K562 (cell line): ENCODE data around the gene APOC1. TPM values are rescaled to one million over a fixed set of nuclear protein-coding genes. Genes with fewer than 3 reads are reported as not detected.
A peak's percentile ranks its signal among the peaks of the same experiment; 100 is the strongest.

Experiments
- ATAC-seq: fragments of 200-7000 bp; cut with Tn5 transposase; 3 replicates; pipeline ENCODE4 v1.9.1; 2020; ENCODE audit warnings: moderate library complexity
- BruUV-seq: library from RNA; stranded (reverse); fragments of 400-500 nt; replicated peaks from 2 replicates; lab custom pipeline; 2021; lab: Mats Ljungman, UMichigan
- CTCF ChIA-PET: fragments of 300-600 bp; formaldehyde crosslinking; extraction: SDS; loops from one replicate; lab custom pipeline; 2021; ENCODE audit warnings: low intra/inter-chr PET ratio; lab: Yijun Ruan, JAX
- POLR2A ChIA-PET: fragments of 300-600, 350-650 bp; sonication (Branson Sonifier 250); formaldehyde crosslinking; extraction: SDS; loops from one replicate; lab custom pipeline; 2021; ENCODE audit warnings: antibody characterized with exemption, inconsistent platforms; lab: Yijun Ruan, JAX
- DNase-seq, 4 experiments: peaks; one replicate each; pipeline versions ENCODE4 v3.0.0 to v3.0.0-alpha.2; 2011 to 2018; ENCODE audit warnings: low spot score in 3 of 4, mixed read lengths in 3 of 4; ENCODE audit errors: extremely low read depth in 1 of 4
- FAIRE-seq: peaks from 2 replicates; lab custom pipeline; 2011; peaks lifted over from hg19 to GRCh38; lab: Jason Lieb, UNC
- H2AFZ ChIP-seq: 2 replicates; pipeline ENCODE4 v1.6.0; 2011; ENCODE audit warnings: low read depth, low read length, control low read depth, inconsistent platforms
- H3K27ac ChIP-seq: fragments of 200-600 bp; 3 replicates; pipeline ENCODE4 v1.8.0; 2011; ENCODE audit warnings: low read depth, mild to moderate bottlenecking, control low read depth, inconsistent platforms, low read length, moderate library complexity, mixed read lengths; ENCODE audit errors: extremely low read depth
- H3K27me3 ChIP-seq, 2 experiments: fragments of 300-600 bp in 1 of 2; 2 replicates in 1 of 2; 3 replicates in 1 of 2; pipeline versions ENCODE4 v1.6.0 to v1.8.0; 2011; ENCODE audit warnings: inconsistent platforms in 2 of 2, low read length in 2 of 2, mild to moderate bottlenecking in 1 of 2, mixed read lengths in 1 of 2, moderate library complexity in 1 of 2; ENCODE audit not compliant: control insufficient read depth in 2 of 2, insufficient read depth in 2 of 2
- H3K36me3 ChIP-seq: fragments of 300-600 bp; 3 replicates; pipeline ENCODE4 v1.8.0; 2011; ENCODE audit warnings: mild to moderate bottlenecking, low read length, inconsistent platforms; ENCODE audit not compliant: control insufficient read depth, insufficient read depth
- H3K4me1 ChIP-seq, 2 experiments: fragments of 200-600 bp in 1 of 2; replicated peaks in 1 of 2; 2 replicates in 1 of 2; 3 replicates in 1 of 2; pipeline versions ENCODE4 v1.5.1 to v1.8.0; 2011; ENCODE audit warnings: inconsistent platforms in 2 of 2, low read length in 2 of 2, mild to moderate bottlenecking in 1 of 2, mixed read lengths in 1 of 2, moderate library complexity in 1 of 2; ENCODE audit not compliant: control insufficient read depth in 2 of 2, insufficient read depth in 2 of 2
- H3K4me2 ChIP-seq: 2 replicates; pipeline ENCODE4 v1.6.1; 2011; ENCODE audit warnings: low read length, control low read depth, inconsistent platforms, mixed read lengths; ENCODE audit not compliant: insufficient read depth
- H3K4me3 ChIP-seq: fragments of 200-600 bp; sonication (generic), shearing (Covaris generic); 2 replicates; pipeline ENCODE4 v1.5.1; 2016; ENCODE audit warnings: control low read depth, inconsistent platforms
- H3K79me2 ChIP-seq: fragments of 200-600 bp; 3 replicates; pipeline ENCODE4 v1.8.0; 2011; ENCODE audit warnings: low read length, inconsistent platforms; ENCODE audit not compliant: control insufficient read depth, insufficient read depth
- H3K9ac ChIP-seq, 2 experiments: 2 replicates each; pipeline versions ENCODE4 v1.6.0 to v1.6.1; 2011; ENCODE audit warnings: low read depth in 2 of 2, low read length in 2 of 2, control low read depth in 1 of 2, inconsistent platforms in 1 of 2, mild to moderate bottlenecking in 1 of 2, mixed read lengths in 1 of 2; ENCODE audit not compliant: insufficient read depth in 1 of 2
- H3K9me1 ChIP-seq: one replicate; pipeline ENCODE4 v1.6.0; 2011; ENCODE audit warnings: inconsistent platforms, mild to moderate bottlenecking, low read length, moderate library complexity; ENCODE audit not compliant: control insufficient read depth, insufficient read depth
- H3K9me3 ChIP-seq: replicated peaks from 2 replicates; pipeline ENCODE4 v1.5.1; 2011; ENCODE audit warnings: low read depth, low read length, inconsistent platforms; ENCODE audit not compliant: control insufficient read depth, insufficient read depth
- H4K20me1 ChIP-seq: replicated peaks from 2 replicates; pipeline ENCODE4 v1.6.1; 2011; ENCODE audit warnings: low read length, inconsistent platforms, mixed read lengths; ENCODE audit not compliant: control insufficient read depth, insufficient read depth
- ARNT ChIP-seq, 2 experiments: fragments of 450-650 bp; IDR thresholded peaks; 2 replicates each; pipeline ENCODE4 v1.6.1; 2016; ENCODE audit warnings: mild to moderate bottlenecking in 1 of 2
- CAMTA2 ChIP-seq: fragments of 250-450 bp; sonication (Bioruptor Pico); conservative IDR thresholded peaks from 2 replicates; pipeline ENCODE4 v1.5.1; 2022
- E4F1 ChIP-seq: fragments of 250-450 bp; sonication (Bioruptor Pico); IDR thresholded peaks from 2 replicates; pipeline ENCODE4 v1.5.0; 2021; ENCODE audit warnings: mild to moderate bottlenecking, borderline replicate concordance
- ELK3 ChIP-seq: fragments of 450-650 bp; formaldehyde crosslinking; IDR thresholded peaks from 2 replicates; pipeline ENCODE4 v1.4.0; 2020; ENCODE audit warnings: mild to moderate bottlenecking
- HNRNPUL1 ChIP-seq: fragments of 200-400 bp; formaldehyde crosslinking; IDR thresholded peaks from 2 replicates; pipeline ENCODE4 v1.6.1; 2017; ENCODE audit warnings: low read length
- MTA1 ChIP-seq: fragments of 450-650 bp; IDR thresholded peaks from 2 replicates; pipeline ENCODE4 v1.6.1; 2017; ENCODE audit warnings: borderline replicate concordance
- MYNN ChIP-seq, 2 experiments: sonication (generic); formaldehyde crosslinking in 1 of 2; IDR thresholded peaks; 2 replicates each; pipeline versions ENCODE4 v1.5.0 to v1.6.1; 2016 to 2020; ENCODE audit warnings: antibody characterized with exemption in 1 of 2, missing genetic modification reagents in 1 of 2
- SMARCE1 ChIP-seq: fragments of 450-650 bp; IDR thresholded peaks from 2 replicates; pipeline ENCODE4 v1.7.1; 2016; ENCODE audit warnings: mild to moderate bottlenecking
- TAF15 ChIP-seq: fragments of 200-400 bp; formaldehyde crosslinking; IDR thresholded peaks from 2 replicates; pipeline ENCODE4 v1.6.1; 2017; ENCODE audit warnings: mild to moderate bottlenecking, low read depth, low read length, moderate library complexity
- ZFPM2 ChIP-seq: fragments of 250-450 bp; sonication (Bioruptor Pico); IDR thresholded peaks from 2 replicates; pipeline ENCODE4 v1.5.1; 2022; ENCODE audit warnings: mild to moderate bottlenecking
- ZNF274 ChIP-seq: IDR thresholded peaks from 2 replicates; pipeline ENCODE4 v1.6.1; 2011; ENCODE audit warnings: low read depth, mild to moderate bottlenecking, low read length, moderate library complexity, borderline replicate concordance
- ZNF431 ChIP-seq: sonication (generic); formaldehyde crosslinking; IDR thresholded peaks from 2 replicates; pipeline ENCODE4 v1.8.0; 2022; ENCODE audit warnings: mild to moderate bottlenecking, missing genetic modification reagents
- ZNF57 ChIP-seq: fragments of 450-650 bp; formaldehyde crosslinking; IDR thresholded peaks from 2 replicates; pipeline ENCODE4 v1.4.0; 2020; ENCODE audit warnings: mild to moderate bottlenecking, moderate library complexity
- ZNF644 ChIP-seq: fragments of 200-800 bp; sonication (Bioruptor generic); IDR thresholded peaks from 2 replicates; pipeline ENCODE4 v1.6.1; 2016; ENCODE audit warnings: low read depth, missing genetic modification characterization, missing compliant biosample characterization
- ZNF77 ChIP-seq: fragments of 250-450 bp; sonication (Bioruptor Pico); IDR thresholded peaks from 2 replicates; pipeline ENCODE4 v1.5.0; 2020
- ZNF79 ChIP-seq: fragments of 250-450 bp; sonication (Bioruptor Pico); IDR thresholded peaks from 2 replicates; pipeline ENCODE4 v1.4.0; 2020; ENCODE audit warnings: low read depth, mild to moderate bottlenecking, moderate library complexity
- ZZZ3 ChIP-seq: fragments of 450-650 bp; IDR thresholded peaks from 2 replicates; pipeline ENCODE4 v1.6.1; 2016; ENCODE audit warnings: antibody characterized with exemption, mild to moderate bottlenecking, moderate library complexity
- WGBS: fragments of 100-300 bp; shearing (Covaris generic); methylation state at CpG from one replicate; pipeline ENCODE4 v1.1.6; 2016; ENCODE audit warnings: low coverage, mixed read lengths; ENCODE audit not compliant: insufficient coverage; ENCODE audit errors: missing lambda C conversion rate; 5-methylcytosine and 5-hydroxymethylcytosine counted together
- in situ Hi-C: fragments of 300-500 bp; cut with MboI; formaldehyde crosslinking; loops from 4 replicates; pipeline ENCODE4 v1.15.0; 2018; ENCODE audit warnings: inconsistent platforms, mixed read lengths
- intact Hi-C: fragments of 100-400 bp; cut with micrococcal nuclease; formaldehyde crosslinking; loops from 2 replicates; pipeline ENCODE4 v1.14.2; 2022
- polyA plus RNA-seq, 8 experiments: library from polyadenylated mRNA; depleted of rRNA in 4 of 8; stranded (reverse) in 5 of 8; unstranded in 3 of 8; fragments of >200 nt; fragmentation: Nextera tagmentation in 2 of 8; fragmentation: Illumina TruSeq in 1 of 8; extraction: Ambion mirVana in 2 of 8; extraction: Trizol in 1 of 8; gene quantifications; 2 replicates each; pipeline versions ENCODE4 v1.2.1 to v1.2.3, GENCODE V29; 2011 to 2014; ENCODE audit warnings: inconsistent platforms in 1 of 8, missing spikeins in 1 of 8
- total RNA-seq, 7 experiments: library from RNA; depleted of rRNA in 6 of 7; stranded (reverse); fragments of >200 nt in 6 of 7; fragmentation: Illumina TruSeq in 2 of 7; extraction: Trizol in 2 of 7; gene quantifications; 2 replicates each; pipeline versions ENCODE4 v1.2.1 to v1.2.3, GENCODE V29; 2011 to 2021; ENCODE audit warnings: low replicate concordance in 1 of 7
- TF ChIP-seq, protein P1 (sequence below): fragments of 450-650 bp; IDR thresholded peaks from 2 replicates; pipeline ENCODE4 v1.6.1; 2014; ENCODE audit warnings: low read depth, mild to moderate bottlenecking, moderate library complexity, borderline replicate concordance
- TF ChIP-seq, protein P2 (sequence below): fragments of 250-450 bp; sonication (Bioruptor Pico); IDR thresholded peaks from 2 replicates; pipeline ENCODE4 v1.8.0; 2022; ENCODE audit warnings: inconsistent platforms, mild to moderate bottlenecking, moderate library complexity, borderline replicate concordance

APOC1 gene
- total and polyA plus RNA-seq, 9 of the 15 experiments (the other 6 are each of a cell fraction or from before 2014, with no cell fraction given) = 115 to 408 (median 220) TPM

DNA sequence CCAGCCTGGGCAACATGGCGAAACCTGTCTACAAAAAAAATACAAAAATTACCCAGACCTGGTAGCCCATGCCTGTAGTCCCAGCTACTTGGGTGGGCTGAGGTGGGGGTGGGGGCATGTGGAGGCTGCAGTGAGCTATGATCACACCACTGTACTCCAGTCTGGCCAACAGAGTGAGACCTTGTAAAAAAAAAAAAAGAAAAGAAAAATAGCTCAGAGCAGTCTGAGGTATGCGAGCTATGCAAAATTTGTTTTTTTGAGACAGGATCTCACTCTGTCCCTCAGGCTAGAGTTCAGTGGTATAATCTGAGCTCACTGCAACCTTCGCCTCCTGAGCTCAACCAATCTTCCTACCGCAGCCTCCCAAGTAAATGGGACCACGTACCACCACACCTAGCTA, 30.5 kb upstream of the APOC1 start:
- ChIA-PET CTCF (no interaction called here), POLR2A (interaction anchor here (1.1 to 1.5 kb wide), 3 partner anchors 8 to 15 kb away, joined by 3 read pairs; no protein-coding TSS in a partner anchor)
- Histone ChIP-seq H4K20me1 (no peaks in the 10 kb centered on the region), H3K27ac (no peak overlapping the region), H3K9ac (peak overlapping the region in 1 of 2 experiments; percentile 17; a peak in 1 of 4 replicates), H3K9me3 (no peaks in the 10 kb centered on the region), H3K79me2 (no peaks in the 10 kb centered on the region), H3K4me3 (no peak overlapping the region), H2AFZ (no peak overlapping the region), H3K27me3 (no peaks in the 10 kb centered on the region)
- in situ Hi-C loops = no loop called here
- WGBS = 77% methylated on average over 4 of the region's 5 CpGs
- DNase-seq = no peak
- no TSS peak for BruUV-seq
- no peak for FAIRE-seq
- TF ChIP-seq HNRNPUL1 (no peak), TAF15 (no peak), SMARCE1 (no peak), ZFPM2 (CRISPR knock-in tag) (no peak), MYNN (IDR thresholded peaks at IDR 0.05) (no peak), MYNN (CRISPR knock-in tag; IDR thresholded peaks at IDR 0.05) (no peak), ZNF57 (no peak), ZNF79 (no peak), CAMTA2 (CRISPR knock-in tag) (no peak), MTA1 (no peak), ZNF644 (no peak), ZNF431 (CRISPR knock-in tag) (no peak), ZNF274 (no peak), ELK3 (CRISPR knock-in tag) (no peak), ZNF77 (no peak), E4F1 (CRISPR knock-in tag) (no peak), ARNT (IDR thresholded peaks at IDR 0.05) (no peak), ZZZ3 (no peak)
- TF ChIP-seq, protein P1, sequence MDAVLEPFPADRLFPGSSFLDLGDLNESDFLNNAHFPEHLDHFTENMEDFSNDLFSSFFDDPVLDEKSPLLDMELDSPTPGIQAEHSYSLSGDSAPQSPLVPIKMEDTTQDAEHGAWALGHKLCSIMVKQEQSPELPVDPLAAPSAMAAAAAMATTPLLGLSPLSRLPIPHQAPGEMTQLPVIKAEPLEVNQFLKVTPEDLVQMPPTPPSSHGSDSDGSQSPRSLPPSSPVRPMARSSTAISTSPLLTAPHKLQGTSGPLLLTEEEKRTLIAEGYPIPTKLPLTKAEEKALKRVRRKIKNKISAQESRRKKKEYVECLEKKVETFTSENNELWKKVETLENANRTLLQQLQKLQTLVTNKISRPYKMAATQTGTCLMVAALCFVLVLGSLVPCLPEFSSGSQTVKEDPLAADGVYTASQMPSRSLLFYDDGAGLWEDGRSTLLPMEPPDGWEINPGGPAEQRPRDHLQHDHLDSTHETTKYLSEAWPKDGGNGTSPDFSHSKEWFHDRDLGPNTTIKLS = no peak
- TF ChIP-seq, protein P2, sequence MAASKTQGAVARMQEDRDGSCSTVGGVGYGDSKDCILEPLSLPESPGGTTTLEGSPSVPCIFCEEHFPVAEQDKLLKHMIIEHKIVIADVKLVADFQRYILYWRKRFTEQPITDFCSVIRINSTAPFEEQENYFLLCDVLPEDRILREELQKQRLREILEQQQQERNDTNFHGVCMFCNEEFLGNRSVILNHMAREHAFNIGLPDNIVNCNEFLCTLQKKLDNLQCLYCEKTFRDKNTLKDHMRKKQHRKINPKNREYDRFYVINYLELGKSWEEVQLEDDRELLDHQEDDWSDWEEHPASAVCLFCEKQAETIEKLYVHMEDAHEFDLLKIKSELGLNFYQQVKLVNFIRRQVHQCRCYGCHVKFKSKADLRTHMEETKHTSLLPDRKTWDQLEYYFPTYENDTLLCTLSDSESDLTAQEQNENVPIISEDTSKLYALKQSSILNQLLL (CRISPR knock-in tag) = no peak
- TF ChIP-seq, all 486 proteins: peak for 0
- Histone ChIP-seq H3K4me2 (no peak overlapping the region), H3K4me1 (peaks cover 0 to 17% of the 10 kb centered on the region in 2 experiments; a peak in 2 of 5 replicates), H3K36me3 (peaks cover 25% of the 10 kb centered on the region; the same call in 1 of the 3 replicates), H3K9me1 (no peaks in the 10 kb centered on the region)
- intact Hi-C loops = no loop called here
- ATAC-seq = no peak
